ENCODE measurements around the gene LARP4.
A peak's percentile ranks its signal among the peaks of the same experiment; 100 is the strongest.
"Not testable (repeated sequence)": the region's sequence is repeated elsewhere in the genome, so short reads cannot be mapped to it uniquely, and the experiment has no call there.

LARP4 gene

GRCh38 chr12:50362671-50363070 lies 38.0 kb upstream of the LARP4 start:
- no peak overlapping the region for H3K4me3 ChIP-seq (ENCODE audit: low read length)
- DNase-seq (ENCODE audit: low read depth): no peak
- no peak for TF ChIP-seq CTCF (IDR thresholded peaks at IDR 0.05; ENCODE audit: insufficient read depth, low read depth, low read length, missing control alignments)

GRCh38 chr12:50363141-50363540 lies 37.5 kb upstream of the LARP4 start:
- no peak for TF ChIP-seq CTCF (IDR thresholded peaks at IDR 0.05; ENCODE audit: insufficient read depth, low read depth, low read length, missing control alignments)
- DNase-seq (ENCODE audit: low read depth): no peak
- no peak overlapping the region for H3K4me3 ChIP-seq (ENCODE audit: low read length)

GRCh38 chr12:50365709-50366406 lies 34.8 kb upstream of the LARP4 start:
- DNase-seq (ENCODE audit: low read depth): no peak
- TF ChIP-seq CTCF (IDR thresholded peaks at IDR 0.05; ENCODE audit: insufficient read depth, low read depth, low read length, missing control alignments): no peak
- H3K4me3 ChIP-seq (ENCODE audit: low read length): no peak overlapping the region

- not testable (repeated sequence) for DNase-seq (ENCODE audit: low read depth); H3K4me3 ChIP-seq (ENCODE audit: low read length)
Measured at GRCh38 chr12:50370672-50371071, 30.0 kb upstream of the LARP4 start.

GRCh38 chr12:50375802-50376201 lies 24.9 kb upstream of the LARP4 start:
- no peak overlapping the region for H3K4me3 ChIP-seq (ENCODE audit: low read length)
- no peak for DNase-seq (ENCODE audit: low read depth)
- TF ChIP-seq CTCF (IDR thresholded peaks at IDR 0.05; ENCODE audit: insufficient read depth, low read depth, low read length, missing control alignments): no peak

- no peak overlapping the region for H3K4me3 ChIP-seq (ENCODE audit: low read length)
- no peak for DNase-seq (ENCODE audit: low read depth)
- TF ChIP-seq CTCF (IDR thresholded peaks at IDR 0.05; ENCODE audit: insufficient read depth, low read depth, low read length, missing control alignments): no peak
Measured at GRCh38 chr12:50380761-50381325, 19.8 kb upstream of the LARP4 start.

GRCh38 chr12:50387487-50387886 lies 13.2 kb upstream of the LARP4 start:
- DNase-seq (ENCODE audit: low read depth): peak; percentile 47
- no peak overlapping the region for H3K4me3 ChIP-seq (ENCODE audit: low read length)
- TF ChIP-seq CTCF (IDR thresholded peaks at IDR 0.05; ENCODE audit: insufficient read depth, low read depth, low read length, missing control alignments): no peak
